GM19395 (cell line): ENCODE data around the gene VSTM2A.
"Not testable (repeated sequence)": the region's sequence is repeated elsewhere in the genome, so short reads cannot be mapped to it uniquely, and the experiment has no call there.

Experiments
- ATAC-seq: cut with Tn5 transposase; IDR thresholded peaks from one replicate; pipeline ENCODE4 v1.9.1; 2021; ENCODE audit warnings: mild to moderate bottlenecking, moderate library complexity; ENCODE audit not compliant: unreplicated experiment

VSTM2A gene, protein sequence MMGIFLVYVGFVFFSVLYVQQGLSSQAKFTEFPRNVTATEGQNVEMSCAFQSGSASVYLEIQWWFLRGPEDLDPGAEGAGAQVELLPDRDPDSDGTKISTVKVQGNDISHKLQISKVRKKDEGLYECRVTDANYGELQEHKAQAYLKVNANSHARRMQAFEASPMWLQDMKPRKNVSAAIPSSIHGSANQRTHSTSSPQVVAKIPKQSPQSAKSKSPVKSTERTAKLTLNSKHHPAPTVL

DNA sequence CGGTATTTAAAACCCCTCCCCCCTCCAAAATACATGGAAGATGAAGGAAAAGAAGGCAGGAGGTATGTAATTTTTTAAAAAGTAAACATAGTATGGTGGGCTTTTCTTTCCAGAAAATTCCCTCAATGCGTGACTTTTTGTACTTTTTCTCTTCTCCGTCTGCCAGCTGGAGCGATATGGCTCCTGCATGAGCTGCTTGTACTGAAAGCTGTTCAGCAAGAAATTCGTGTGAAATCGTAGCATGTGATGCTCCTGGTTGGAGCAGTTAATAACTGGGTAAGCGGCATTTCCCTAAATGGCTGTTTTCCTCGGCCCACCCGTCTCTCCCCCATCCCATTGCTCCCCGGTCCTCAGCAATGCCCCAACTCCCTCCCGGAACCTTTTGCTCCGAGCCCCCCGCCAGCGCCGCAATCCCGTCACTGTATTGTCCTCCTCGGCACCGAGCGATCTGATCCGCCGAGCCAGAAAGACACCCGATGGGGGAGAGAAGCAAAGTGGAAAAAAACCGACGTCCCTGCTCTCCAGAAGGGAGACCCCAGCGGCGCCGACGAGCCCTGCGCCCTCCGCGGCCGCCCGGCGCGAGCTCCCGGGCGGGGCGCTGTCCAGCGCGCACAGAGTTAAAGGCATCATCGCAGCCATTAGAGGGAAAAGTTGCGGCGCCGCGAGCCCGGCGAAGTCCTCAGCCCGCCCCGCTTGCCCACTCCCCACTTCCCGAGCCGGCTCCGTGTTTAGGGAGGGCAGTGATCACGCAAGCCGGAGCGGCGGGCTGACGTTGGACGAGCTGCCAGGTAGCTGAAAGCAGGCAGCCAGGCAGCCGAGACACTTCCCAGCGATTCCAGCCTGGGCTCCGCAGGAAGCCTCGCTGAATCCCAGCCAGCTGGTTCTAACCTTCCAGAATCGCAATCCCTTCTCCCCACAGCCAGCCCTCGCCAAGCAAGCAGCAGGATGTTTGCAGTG is at the start of gene VSTM2A:
Gene VSTM2A (plus strand): TSS at position 707 of the 957 bp plus-strand sequence. CDS start 356 bp downstream, outside the sequence.
- no peak for ATAC-seq

DNA sequence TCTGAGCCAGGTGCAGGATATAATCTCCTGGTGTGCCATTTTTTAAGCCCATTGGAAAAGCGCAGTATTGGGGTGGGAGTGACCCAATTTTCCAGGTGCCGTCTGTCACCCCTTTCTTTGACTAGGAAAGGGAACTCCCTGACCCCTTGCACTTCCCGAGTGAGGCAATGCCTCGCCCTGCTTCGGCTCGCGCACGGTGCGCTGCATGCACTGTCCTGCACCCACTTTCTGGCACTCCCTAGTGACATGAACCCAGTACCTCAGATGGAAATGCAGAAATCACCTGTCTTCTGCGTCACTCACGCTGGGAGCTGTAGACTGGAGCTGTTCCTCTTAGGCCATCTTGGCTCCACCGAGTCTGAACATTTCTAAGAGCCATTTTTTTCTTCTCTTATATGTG is 37.6 kb upstream of the VSTM2A start:
- ATAC-seq: not testable (repeated sequence)

DNA sequence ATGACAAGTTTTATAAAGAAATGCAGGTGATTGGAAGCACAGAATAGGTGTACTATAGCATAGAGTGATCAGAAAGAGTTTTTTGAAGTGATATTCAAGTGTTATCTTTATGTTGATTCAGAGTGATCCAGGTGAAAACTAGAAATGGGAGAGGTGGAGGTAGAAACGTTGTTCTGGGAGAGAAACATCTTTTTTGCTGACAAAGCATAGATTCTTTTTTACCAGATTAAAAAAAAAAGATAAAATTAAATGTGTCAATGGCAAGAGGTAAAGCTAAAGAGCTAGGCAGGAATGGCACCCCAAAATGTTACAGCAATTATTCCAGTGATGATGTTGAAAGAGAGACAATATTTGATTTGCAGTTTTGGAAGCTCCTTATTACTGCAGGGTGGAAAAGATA is 12.6 kb upstream of the VSTM2A start:
- ATAC-seq: no peak

DNA sequence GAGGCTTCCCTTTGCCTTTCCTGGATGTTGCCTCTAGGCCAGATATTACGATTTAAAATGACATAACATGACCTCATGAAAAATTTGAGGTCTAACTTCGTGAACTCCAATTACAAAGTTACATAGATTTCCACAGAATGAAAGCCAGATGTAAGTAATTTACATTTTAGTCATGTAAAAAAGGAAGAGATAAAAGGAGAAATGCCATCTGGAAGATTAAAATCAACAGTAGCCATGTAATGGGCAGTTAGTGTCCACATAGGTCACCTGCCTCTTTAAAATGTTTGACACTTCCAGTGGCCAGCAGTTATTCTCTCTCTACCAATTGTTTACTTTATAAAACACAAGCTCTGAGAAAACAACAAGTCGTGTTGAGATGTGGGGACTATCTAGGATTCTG is 4.1 kb upstream of the VSTM2A start:
- ATAC-seq: no peak

DNA sequence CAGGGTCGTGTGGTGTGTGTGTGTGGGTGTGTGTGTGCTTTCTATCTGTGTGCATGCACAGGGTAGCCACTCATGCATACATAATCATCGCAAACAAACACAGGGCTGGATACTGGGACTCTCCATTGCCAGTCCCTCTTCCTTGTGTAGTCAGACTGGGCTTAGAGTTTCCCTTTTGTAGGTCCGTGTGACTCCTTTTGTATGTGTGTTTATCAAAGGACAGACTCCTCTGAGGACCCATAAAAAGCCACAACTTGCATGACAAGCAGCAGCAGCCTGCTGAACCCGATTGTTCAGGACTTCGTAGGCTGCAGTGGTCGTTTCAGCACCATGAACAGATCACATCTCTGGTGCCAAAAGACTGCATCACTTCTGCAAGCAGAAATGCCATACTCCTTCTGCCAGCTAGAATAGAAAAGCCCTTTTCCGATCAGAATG is 895 bp downstream of the VSTM2A start:
- no peak for ATAC-seq

DNA sequence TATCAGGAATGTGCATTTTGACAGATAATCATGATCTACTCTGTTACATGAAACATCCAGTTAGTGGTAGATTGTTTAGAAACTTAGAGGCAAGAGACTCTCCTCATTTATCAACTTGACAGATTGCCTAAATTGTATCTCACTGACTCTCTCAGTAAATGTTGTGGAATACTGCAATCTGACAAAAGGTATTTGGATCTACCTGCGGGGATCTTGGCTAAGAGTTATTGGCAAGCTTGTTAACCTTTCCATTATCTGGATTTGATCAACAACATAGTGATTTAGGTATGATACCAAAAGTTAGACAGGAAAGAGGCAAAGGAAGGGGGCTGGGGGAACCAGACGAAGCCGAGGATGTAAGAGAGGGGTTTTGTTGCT is 2.0 kb downstream of the VSTM2A start:
- ATAC-seq: no peak

DNA sequence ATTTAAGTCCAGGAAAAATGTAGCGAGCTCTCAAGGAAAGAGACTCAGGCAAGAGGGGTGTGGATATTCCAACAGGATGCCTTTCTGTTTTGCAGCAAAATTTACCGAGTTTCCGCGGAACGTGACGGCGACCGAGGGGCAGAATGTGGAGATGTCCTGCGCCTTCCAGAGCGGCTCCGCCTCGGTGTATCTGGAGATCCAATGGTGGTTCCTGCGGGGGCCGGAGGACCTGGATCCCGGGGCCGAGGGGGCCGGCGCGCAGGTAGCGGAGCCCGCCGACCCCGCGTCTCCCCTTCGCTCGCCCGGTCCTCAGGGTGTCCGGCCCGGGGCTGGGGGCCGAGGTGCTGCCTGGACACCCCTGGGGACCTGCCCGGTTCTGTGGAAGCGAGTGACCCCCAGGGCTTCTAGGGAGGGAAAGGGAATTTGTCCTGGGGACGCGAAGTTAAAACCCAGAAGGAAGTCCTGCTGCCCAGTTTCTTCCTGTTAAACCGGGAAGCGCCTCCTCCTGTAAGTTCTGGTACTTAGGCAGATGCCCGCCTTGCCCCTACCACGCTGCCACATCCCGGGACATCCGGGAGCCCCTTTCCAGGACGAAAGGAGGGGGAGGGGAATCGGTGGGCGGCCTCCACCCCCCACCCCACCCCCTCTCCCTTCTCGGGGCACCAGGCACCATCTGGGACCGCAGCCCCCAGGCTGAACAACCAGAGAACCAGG is 2.5 kb downstream of the VSTM2A start:
- ATAC-seq: no peak

DNA sequence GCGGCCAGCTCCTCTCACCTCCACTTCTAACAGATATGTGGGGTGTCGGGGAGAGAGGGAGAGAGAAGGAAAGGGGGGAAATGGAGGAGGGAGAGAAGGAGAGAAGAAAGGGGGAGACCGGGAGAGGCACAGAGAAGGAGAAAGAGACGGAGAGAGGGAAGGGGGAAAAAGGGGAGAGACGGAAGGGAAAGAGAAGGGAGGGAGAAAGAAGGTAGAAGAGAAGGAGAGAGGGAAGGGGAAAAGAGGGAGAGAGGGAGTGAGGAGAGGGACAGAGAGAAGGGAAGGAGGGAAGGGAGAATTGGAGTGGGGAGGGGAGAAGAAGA is 3.0 kb downstream of the VSTM2A start:
- ATAC-seq: no peak

DNA sequence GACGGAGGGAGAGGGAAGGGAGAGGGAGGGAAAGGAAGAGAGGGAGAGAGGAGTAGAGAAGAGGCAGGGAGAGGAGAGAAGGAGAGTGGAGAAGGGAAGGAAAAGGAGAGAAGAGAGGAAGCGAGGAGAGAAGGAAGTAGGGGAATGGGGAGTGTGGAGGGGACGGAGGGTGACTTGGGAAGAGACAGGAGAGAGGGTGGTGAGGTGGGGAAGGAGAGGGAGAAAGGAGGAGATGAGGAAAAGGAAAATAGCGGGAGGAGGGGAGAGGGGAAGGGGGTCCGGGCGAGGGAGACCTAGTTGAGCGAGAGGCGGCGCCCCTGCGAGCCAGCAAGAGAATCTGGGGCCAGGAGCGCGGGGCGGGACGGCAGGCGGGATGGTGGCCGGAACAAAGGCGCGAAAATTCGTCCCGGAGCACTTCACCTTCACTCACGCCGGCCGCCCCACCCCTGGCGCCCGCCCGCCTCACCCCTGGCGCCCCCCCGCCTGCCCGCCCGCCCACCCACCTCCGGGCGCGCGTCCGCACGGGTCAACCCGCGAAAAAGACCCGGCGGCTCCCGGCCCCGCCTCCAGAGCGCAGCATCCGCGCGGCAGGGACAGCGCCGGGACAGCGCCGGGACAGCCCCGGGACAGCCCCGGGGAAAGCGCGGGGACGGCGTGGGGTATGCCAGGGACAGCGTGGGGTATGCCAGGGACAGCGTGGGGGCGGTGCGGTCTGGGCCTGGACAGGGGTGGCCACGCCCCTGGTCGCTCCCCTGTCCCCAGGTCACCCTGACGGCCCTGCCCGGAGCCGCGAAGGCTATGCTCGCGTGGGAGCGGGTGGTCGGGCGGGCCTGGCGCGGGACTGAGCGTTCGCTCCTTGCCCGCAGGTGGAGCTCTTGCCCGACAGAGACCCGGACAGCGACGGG is 4.2 kb downstream of the VSTM2A start:
- no peak for ATAC-seq

DNA sequence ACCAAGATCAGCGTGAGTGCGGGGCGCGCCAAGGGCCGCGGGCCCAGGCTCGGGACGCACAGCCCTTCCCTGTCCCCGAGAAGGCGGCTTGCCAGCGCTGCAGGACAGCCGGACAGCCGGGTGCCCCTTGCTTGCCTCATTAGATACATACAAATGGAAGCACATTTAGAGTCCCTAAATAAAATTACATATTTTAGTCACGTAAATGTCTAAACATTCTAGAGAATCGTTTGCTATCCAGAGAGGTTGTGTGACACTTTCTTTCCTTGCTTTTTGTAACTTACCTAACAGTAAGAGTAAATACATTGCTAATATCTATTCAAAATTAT is 4.8 kb downstream of the VSTM2A start:
- no peak for ATAC-seq

DNA sequence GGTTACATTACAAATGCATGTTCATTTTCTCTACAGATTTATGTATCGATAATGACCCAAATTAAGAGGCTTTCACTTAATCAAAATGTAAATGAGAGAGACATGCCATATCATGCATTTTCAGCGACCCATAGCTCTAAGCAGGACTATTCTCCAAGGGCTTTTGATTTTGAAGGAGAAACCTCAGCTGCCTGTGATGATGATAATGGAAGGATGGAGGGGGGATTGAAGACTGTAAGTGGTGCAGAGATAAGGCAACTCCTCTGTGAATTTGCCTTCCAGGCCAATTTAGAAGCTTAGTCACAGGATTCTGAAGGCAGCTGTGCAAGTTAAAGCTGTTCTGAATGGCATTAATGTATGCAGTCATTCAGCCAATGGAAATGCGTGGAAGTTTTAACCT is 8.3 kb downstream of the VSTM2A start:
- ATAC-seq: no peak

DNA sequence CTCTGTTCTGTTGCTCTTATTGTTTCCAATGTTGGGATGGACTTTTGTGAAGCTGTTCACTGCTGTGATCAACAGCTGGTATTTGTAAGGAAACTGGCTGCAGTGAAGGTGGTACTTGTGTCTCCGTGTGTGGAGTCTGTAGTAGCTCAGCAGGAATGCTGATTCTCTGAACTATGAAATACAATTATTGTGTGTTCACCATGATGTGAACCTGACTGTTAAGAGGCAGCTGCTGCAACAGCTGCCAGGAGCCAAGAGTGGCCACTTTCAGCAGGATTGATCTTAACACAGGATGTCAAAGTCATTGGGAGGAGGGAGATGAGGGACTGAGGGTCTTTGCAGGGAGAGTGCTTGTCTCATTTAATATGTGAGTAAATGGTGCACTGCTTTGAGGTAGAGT is 13.9 kb downstream of the VSTM2A start:
- ATAC-seq: no peak

DNA sequence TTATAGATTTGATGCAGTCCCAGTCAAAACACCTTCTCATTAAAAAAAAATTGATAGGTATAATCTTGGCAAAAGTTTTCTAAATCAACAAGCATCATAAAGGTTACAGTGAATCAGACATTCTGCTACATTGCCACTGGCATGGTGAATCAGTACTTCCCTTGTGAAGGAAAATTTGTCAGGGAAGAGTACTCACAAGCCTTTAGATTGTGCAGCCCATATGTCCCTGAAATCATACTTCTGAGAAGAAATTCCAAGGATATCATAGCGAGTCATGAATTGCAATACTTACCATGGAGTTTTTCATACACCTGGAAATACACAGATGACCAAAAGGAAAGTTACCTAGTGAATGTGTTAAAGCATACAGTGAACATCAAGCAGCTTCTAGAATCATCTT is 17.2 kb downstream of the VSTM2A start:
- no peak for ATAC-seq

DNA sequence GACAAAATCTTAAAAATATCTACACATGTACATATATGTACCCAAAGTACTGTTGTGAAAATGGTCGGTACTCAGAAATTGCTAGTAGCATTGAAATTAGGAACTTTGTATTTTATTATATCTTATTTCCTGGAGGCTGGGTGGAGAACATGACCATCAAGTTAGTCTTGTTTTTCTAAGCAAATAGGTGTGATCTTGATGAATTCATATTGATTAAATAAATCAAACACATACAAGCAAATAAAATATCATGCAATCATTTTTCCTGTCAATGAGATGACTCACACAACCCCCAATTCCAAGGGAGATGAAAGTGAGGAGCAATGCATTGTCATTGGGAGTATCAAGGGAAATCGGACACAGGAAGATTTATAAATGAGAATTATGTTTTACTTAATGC is 18.0 kb downstream of the VSTM2A start:
- no peak for ATAC-seq

DNA sequence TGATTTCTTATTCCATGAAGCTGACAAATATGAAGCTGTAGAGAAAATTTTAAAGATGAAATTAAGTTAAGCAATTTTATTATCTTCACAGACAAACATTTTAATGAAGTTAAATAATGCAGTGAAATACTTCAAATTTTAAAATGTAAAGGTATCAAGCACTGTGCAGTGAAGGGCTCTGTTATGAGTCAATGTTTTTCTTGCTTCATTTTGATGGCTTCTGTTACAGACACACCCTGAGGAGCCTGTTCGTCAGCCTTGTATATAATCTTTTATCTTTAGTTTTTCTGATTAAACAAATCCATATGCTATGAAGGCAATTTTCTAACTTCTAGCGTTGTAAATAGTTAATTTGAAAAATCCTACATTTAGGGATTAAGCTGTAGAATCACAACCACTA is 18.5 kb downstream of the VSTM2A start:
- no peak for ATAC-seq

DNA sequence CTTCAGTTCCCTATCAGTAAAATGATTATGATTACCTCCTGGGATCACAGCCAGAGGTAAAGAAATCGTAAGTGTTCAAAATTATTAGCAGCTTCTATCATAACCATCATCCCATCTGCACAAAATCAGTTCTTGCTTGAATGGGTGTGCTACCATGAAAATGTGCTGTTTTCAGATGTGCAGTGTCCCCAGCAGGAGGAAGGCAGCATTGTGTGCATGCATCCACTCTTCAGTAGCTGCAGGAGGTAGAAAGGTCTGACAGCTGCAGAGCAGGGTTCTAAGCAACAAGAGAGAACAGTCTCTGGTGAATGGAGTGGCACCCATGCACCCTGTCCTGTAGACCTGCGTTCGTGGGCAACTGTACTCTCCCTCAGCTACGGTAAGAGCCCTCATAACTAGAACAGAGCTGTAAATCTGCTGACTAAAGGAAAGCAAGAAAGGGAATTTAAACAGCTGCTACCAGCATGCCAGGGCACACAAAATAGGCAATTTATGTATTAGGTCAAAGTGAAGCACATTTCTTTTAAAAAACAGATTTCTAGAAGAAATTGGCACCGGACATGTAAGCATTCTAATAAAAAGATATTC is 21.2 kb downstream of the VSTM2A start:
- no peak for ATAC-seq

DNA sequence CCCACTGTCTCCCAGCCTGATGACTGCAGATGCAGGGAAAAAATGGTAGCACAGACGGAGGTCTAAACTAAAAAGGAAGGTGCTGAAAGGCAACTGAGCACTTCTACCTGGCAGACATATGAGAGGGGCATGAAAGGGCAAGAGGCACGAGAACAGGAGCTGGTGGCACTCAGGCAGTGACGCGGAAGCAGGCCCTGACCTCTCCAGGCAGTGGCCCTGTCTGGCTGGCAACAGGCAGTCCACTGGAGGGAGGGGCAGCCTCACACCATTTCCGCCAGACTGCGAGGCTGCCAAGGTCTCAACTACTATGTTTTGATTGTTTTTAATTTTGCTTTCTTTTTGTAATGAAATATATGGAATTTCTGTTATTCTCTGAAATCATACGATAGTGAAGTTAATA is 23.3 kb downstream of the VSTM2A start:
- ATAC-seq: no peak

DNA sequence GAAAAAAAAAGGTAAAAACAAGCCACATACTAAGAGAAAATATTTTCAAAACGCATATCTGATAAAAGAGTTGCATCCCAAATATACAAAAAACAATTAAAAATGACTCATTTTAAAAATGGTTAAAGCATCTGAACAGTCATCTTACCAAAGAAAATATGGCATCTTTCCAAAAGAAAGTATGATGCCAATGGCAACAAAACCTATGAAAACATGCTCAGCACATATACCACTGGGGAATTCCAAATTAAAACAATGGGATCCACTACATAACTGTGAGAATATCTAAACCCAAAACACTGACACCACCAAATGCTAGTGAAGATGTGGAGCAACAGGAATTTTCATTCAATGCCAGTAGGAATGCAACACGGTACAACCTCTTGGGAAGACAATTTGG is 39.3 kb downstream of the VSTM2A start:
- no peak for ATAC-seq

DNA sequence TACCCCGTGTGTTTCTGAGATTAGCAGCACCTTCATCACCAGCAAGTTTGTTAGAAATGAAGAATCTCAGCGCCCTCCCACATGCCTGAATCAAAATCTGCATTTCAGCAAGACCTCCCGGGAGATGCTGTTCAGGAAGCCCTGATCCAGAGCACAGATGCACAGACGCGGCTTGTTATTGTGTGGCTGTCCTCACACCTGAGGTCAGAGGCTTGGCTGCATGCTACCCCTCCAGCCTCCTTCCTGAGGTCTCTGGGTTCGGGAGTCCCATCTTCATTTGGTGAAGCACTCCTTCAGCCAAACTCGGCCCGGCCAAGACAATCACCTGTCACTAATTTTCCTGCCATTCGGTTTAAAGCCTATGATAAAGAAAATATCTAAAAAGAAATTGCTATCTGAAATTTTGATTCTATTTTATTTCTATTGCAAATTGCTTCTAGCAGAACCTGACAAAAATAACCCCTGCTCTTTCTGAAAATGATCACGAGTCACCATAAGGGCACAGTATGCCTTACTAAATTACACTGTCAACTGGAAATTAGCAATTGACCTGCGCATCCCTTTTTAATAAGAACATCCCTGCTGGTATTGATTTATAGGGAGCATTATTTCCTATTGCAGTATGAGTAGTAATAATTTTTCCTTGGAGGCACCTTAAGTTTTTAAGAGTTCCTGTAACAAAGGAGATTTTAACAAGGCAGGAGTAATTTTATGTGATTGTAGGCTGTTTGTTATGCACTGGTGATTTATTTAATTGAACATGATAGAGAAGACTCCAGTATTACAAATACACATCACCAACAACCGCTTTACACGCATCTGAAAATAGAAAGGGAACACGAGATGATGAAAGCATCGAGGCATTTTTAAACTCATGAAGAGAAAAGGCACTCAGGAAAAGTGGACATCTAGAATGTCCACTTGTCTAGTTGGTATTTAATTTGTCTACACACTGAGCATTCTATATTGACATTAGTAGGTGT is 49.5 kb downstream of the VSTM2A start:
- no peak for ATAC-seq
